ENCODE data around the gene TANC1.

TANC1 gene

DNA sequence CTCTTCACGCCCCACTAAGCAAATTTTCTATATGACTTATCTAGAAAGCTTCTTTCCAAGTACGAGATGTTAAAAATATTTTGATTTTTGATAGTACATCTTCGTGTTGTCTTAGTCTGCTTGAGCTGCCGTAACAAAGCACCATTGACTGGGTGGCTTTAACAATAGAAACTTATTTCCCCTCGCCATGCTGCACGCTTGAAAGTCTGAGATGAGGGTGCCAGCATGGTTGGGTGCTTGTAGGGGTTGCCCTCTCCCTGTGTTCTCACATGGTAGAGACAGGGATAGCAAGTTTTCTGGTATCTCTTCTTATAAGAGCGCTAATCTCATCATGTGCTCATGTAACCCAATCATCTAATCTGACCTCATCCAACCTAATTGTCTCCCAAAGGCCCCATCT, 106.2 kb downstream of the TANC1 start:
- H3K9me3 Mint-ChIP-seq: no peaks in the 10 kb centered on the region
- H3K4me3 Mint-ChIP-seq: no peak overlapping the region
- ATAC-seq (ENCODE audit: low read depth) (no peak), DNase-seq (ENCODE audit: low spot score in 2 of 2) (no peak)
- no peaks in the 10 kb centered on the region for H3K36me3 Mint-ChIP-seq
- H3K27ac Mint-ChIP-seq: no peak overlapping the region
- H3K4me1 Mint-ChIP-seq: no peaks in the 10 kb centered on the region
- no peaks in the 10 kb centered on the region for H3K27me3 Mint-ChIP-seq

DNA sequence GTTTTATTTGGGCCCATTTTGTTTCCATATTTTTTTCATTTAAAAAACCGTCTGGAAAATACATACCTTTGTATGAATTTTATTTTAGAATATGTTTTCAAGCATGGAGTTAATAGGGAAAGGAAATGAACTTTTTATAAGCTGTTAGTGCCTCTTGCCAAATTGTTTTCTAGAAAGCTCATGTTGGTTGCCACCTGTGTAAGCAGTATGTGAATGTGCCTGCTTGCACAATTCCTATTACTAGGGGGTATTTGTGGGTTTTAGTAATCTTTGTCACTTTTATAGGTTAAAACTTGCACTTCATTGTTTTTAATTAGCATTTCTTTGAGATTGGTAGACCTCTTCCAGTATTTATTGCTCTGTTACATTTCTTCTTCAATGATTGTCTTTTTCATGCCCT, 107.3 kb downstream of the TANC1 start:
- Mint-ChIP-seq H3K36me3 (no peaks in the 10 kb centered on the region), H3K27ac (no peak overlapping the region), H3K9me3 (no peaks in the 10 kb centered on the region), H3K4me1 (no peaks in the 10 kb centered on the region), H3K4me3 (no peak overlapping the region), H3K27me3 (no peaks in the 10 kb centered on the region)
- no peak for DNase-seq (ENCODE audit: low spot score in 2 of 2)
- ATAC-seq (ENCODE audit: low read depth): no peak

DNA sequence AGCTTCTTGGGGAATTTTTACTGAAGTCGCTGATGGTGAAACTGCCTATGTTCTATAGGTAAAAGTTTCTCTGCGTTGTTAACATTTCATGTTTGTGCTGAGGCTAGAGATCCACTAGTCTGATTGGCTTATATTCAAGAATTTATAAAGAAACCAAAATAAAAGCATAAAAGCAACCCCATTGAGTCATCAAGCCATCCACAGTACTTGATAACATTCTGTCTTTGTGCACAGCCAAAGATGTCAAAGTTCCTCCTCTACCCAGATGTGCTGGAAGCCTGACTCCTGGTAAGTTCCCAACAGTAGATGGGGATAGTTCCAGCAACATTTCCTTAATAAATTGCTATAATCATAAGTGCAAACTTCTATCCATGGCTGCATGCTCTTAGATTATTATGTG, 107.8 kb downstream of the TANC1 start:
- Mint-ChIP-seq H3K9me3 (no peaks in the 10 kb centered on the region), H3K4me1 (no peaks in the 10 kb centered on the region), H3K27ac (no peak overlapping the region), H3K36me3 (no peaks in the 10 kb centered on the region), H3K27me3 (no peaks in the 10 kb centered on the region), H3K4me3 (no peak overlapping the region)
- no peak for ATAC-seq (ENCODE audit: low read depth)
- DNase-seq (ENCODE audit: low spot score in 2 of 2): no peak

DNA sequence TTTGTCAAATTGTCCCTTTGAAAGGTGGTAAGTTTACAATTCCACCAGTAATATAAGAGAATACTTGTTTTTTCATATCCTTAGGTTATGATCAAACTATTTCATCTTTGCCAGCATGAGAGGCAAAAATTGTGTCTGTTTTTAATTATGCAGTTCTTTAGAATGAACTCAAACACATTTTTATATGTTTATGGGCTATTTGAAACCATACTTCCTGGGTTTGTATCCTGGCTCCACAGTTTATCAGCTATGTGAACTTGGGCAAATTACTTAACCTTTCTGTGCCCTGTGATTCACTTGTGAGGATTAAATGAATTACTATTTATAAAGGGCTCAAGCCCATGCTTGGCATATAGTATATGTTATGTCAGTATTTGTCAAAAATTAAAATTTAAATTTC, 109.4 kb downstream of the TANC1 start:
- H3K36me3 Mint-ChIP-seq: no peaks in the 10 kb centered on the region
- no peaks in the 10 kb centered on the region for H3K9me3 Mint-ChIP-seq
- no peak for DNase-seq (ENCODE audit: low spot score in 2 of 2)
- H3K27ac Mint-ChIP-seq: no peak overlapping the region
- ATAC-seq (ENCODE audit: low read depth): no peak
- no peaks in the 10 kb centered on the region for H3K4me1 Mint-ChIP-seq
- H3K27me3 Mint-ChIP-seq: no peaks in the 10 kb centered on the region
- H3K4me3 Mint-ChIP-seq: no peak overlapping the region

DNA sequence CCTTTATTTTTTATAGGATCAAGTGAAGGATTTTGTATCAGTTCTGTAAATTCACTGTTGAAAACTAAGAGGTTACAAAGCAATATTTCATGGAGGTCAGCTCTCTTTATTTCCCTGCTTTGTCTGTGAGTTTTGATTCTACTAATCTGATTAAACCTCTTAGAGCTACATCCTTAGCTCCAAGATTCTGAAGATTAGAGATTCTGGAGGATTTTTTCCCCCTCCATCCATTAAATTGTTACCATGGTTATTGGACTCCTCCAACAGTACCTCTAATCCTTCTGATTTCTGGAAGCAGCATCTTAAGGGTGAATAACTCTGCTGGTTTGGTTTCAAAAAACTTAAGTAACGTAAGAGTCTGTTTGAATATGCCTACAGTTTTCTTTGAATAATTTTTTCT, 110.0 kb downstream of the TANC1 start:
- ATAC-seq (ENCODE audit: low read depth): no peak
- H3K4me1 Mint-ChIP-seq: no peaks in the 10 kb centered on the region

DNA sequence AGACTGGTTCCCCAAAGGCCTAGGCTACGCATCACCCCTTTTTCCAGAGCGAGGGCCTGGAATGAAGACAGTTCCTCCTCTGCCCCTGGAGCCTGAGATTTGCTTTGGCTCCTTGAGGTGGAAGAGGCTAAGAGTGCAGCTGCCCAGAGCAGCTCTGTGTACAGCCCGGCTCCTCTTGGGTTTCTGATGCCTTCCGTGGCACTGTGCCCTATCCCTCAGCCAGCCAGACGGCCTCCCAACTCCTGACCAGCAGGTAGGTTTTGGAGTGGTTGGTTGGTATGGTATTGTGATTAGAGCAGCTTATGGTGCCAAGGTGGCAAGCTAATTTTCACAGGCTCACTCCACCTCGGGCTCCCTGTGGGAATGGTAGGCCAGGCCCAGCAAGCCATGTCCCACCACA, 112.2 kb downstream of the TANC1 start:
- Mint-ChIP-seq H3K27me3 (no peaks in the 10 kb centered on the region), H3K4me1 (no peaks in the 10 kb centered on the region), H3K9me3 (no peaks in the 10 kb centered on the region), H3K36me3 (no peaks in the 10 kb centered on the region), H3K4me3 (no peak overlapping the region), H3K27ac (no peak overlapping the region)
- ATAC-seq (ENCODE audit: low read depth) (no peak), DNase-seq (ENCODE audit: low spot score in 2 of 2) (no peak)

More for the DNA sequence above, 110.0 kb downstream of the TANC1 start:
- Mint-ChIP-seq H3K4me3 (no peak overlapping the region), H3K27ac (no peak overlapping the region), H3K36me3 (no peaks in the 10 kb centered on the region), H3K9me3 (no peaks in the 10 kb centered on the region), H3K27me3 (no peaks in the 10 kb centered on the region)
- no peak for DNase-seq (ENCODE audit: low spot score in 2 of 2)

DNA sequence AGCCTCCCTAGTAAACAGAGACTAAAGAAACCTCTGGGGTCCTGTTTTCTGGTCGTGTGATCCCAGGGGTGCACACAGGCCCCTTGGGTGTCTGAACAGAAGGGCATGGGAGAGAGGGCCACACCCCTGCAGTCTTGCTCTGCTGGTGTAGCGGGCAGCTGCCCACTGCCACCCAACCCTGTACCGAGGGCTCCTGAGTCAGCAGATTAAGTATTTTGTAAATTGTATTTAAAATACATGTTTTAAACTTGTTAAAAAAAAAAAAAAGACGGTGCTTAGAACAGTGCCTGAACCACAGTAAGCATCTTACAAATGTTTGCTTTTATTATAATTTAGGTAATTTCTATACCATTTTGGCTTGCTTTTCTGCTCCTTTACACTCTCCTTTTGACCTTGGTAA, 113.7 kb downstream of the TANC1 start:
- Mint-ChIP-seq H3K27ac (no peak overlapping the region), H3K27me3 (peaks cover 2% of the 10 kb centered on the region), H3K36me3 (no peaks in the 10 kb centered on the region), H3K4me3 (no peak overlapping the region), H3K9me3 (no peaks in the 10 kb centered on the region), H3K4me1 (peaks cover 3% of the 10 kb centered on the region)
- ATAC-seq (ENCODE audit: low read depth): no peak
- no peak for DNase-seq (ENCODE audit: low spot score in 2 of 2)

DNA sequence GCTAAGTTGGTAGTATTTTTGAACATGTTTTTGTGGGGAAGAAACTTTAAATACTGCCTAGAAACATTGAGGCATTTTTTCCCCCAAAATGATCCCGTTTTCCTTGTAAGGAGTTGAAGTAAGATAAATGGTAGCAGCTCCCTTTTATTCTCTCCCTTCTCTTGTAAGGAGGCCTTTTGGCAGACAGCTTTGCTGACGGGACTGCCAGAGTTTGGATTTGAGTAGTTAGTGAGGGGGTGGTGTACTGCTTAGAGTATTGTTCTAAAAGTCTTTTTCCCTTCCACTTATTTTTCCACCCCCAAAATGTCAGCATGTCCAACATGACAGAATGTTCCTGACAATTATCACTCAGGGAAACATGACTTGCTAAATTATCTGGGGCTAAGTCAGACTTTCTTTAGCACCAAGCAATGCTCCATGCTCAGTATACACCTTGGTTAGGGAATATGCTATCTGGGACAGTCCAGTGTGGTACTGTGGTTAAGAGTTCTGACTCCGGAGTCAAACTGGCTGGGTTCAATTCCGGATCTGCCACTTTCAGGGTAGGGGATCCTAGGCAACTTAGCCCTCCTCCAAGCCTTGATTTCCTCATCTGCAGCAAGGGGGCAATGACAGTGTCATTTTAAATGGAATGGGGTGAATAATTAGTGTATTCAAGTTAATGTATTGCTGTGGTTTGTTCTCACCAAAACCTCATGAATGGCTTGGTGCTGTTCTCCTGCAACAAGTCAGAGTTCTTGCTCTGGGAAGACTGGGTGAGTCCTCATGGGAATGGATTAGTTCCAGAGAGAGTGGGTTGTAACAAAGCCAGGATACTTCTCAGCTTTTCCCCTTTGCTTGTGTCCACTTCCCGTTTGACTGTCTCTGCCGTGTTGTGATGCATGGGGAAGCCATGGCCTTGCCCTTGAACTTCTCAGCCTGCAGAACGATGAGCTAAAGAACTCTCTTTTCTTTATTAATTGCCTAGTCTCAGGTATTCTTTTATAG, 116.2 kb downstream of the TANC1 start:
- H3K4me1 Mint-ChIP-seq: peaks cover 7% of the 10 kb centered on the region
- DNase-seq (ENCODE audit: low spot score in 2 of 2) (no peak), ATAC-seq (ENCODE audit: low read depth) (no peak)
- no peak overlapping the region for H3K4me3 Mint-ChIP-seq
- peaks cover 4% of the 10 kb centered on the region for H3K27me3 Mint-ChIP-seq
- peaks cover 2% of the 10 kb centered on the region for H3K36me3 Mint-ChIP-seq
- no peaks in the 10 kb centered on the region for H3K9me3 Mint-ChIP-seq
- no peak overlapping the region for H3K27ac Mint-ChIP-seq

DNA sequence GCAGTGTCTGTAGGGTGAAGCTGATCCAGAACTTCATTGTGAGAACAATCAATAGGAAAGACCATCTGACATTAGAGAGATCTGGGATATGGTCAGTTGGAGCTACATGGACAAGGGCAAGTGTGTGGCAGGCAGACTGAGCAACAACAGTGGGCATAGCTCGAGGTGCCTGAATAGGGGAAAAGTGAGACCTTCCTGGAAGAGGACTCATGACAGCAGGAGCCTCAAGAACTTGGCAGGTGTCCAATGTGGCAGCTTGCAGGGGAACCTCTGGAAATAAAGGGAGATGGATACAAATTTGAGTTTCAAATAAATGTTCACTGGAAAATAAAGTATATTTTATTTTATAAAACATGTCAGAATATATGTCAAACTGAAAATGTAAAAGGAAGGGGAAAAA, 117.9 kb downstream of the TANC1 start:
- Mint-ChIP-seq H3K9me3 (no peaks in the 10 kb centered on the region), H3K27ac (no peak overlapping the region), H3K4me3 (no peak overlapping the region), H3K4me1 (peaks cover 16% of the 10 kb centered on the region), H3K27me3 (peaks cover 4% of the 10 kb centered on the region), H3K36me3 (peaks cover 2% of the 10 kb centered on the region)
- ATAC-seq (ENCODE audit: low read depth) (no peak), DNase-seq (ENCODE audit: low spot score in 2 of 2) (no peak)

DNA sequence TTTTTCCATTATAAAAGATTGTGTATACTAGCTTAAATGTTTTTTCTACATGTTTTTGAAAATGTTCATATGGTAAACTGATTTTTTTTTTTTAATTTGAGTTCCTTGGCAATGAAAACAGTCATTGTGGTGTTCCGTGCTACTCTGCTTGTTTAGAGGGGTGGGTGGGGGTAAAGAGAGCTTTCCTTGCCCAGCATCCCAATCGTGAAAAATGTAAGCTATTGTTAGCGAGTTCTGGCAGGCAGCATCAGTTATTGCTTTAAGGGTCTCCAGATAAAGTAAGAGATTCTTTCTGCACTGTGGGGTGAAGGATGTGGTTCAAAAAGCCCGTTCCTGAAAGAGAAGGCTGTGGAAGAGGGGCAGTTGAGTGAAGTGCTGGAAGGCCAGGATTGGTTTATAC, 118.4 kb downstream of the TANC1 start:
- ATAC-seq (ENCODE audit: low read depth) (no peak), DNase-seq (ENCODE audit: low spot score in 2 of 2) (no peak)
- Mint-ChIP-seq H3K4me3 (no peak overlapping the region), H3K4me1 (peaks cover 21% of the 10 kb centered on the region), H3K36me3 (peaks cover 2% of the 10 kb centered on the region), H3K27ac (no peak overlapping the region), H3K27me3 (peaks cover 4% of the 10 kb centered on the region), H3K9me3 (no peaks in the 10 kb centered on the region)

DNA sequence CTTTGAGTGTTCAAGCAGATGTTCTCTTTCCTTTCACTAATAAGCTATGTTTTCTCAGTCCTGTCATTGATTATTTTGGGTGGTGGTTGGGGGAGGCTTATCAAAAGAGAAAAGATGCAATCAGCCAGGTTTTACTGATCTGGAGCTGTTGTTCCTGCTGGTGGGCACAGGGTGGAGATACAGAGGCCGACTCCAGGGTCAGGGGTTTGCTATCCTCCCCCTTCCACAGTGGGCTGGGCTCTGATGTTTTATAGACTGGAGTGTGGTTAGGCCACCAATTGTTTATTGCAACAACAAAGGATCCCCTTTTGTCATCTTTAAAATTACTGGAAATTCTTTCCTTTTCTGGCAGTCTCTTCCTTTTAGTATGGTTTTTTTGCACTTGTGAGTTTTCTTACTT, 120.5 kb downstream of the TANC1 start:
- ATAC-seq (ENCODE audit: low read depth) (no peak), DNase-seq (ENCODE audit: low spot score in 2 of 2) (no peak)
- Mint-ChIP-seq H3K4me1 (peaks cover 35% of the 10 kb centered on the region), H3K27me3 (peaks cover 4% of the 10 kb centered on the region), H3K9me3 (no peaks in the 10 kb centered on the region), H3K27ac (no peak overlapping the region), H3K36me3 (peaks cover 2% of the 10 kb centered on the region), H3K4me3 (no peak overlapping the region)

DNA sequence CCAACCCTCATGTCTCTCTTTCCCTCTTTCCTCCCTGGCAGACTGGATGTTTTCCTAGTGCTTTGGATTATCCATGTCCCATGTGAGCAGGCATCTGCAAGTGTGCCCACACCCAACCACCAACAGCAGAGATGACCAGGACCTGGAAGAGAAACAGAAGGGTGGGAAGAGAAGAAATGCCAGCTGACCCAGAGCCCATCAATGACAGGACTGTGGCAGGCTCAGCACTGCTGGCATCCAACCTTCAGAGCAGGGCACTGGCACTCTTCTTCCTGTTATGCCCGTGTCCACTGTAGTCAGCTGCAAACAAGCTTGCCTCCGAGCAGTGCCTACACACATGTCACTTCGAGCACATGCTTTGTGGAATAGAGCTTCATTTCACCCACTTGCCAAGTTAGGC, 121.1 kb downstream of the TANC1 start:
- H3K9me3 Mint-ChIP-seq: no peaks in the 10 kb centered on the region
- H3K27ac Mint-ChIP-seq: peak overlapping the region; percentile 13
- H3K4me3 Mint-ChIP-seq: no peak overlapping the region
- H3K27me3 Mint-ChIP-seq: peaks cover 4% of the 10 kb centered on the region
- peaks cover 39% of the 10 kb centered on the region for H3K4me1 Mint-ChIP-seq
- ATAC-seq (ENCODE audit: low read depth) (no peak), DNase-seq (ENCODE audit: low spot score in 2 of 2) (no peak)
- H3K36me3 Mint-ChIP-seq: peaks cover 2% of the 10 kb centered on the region

DNA sequence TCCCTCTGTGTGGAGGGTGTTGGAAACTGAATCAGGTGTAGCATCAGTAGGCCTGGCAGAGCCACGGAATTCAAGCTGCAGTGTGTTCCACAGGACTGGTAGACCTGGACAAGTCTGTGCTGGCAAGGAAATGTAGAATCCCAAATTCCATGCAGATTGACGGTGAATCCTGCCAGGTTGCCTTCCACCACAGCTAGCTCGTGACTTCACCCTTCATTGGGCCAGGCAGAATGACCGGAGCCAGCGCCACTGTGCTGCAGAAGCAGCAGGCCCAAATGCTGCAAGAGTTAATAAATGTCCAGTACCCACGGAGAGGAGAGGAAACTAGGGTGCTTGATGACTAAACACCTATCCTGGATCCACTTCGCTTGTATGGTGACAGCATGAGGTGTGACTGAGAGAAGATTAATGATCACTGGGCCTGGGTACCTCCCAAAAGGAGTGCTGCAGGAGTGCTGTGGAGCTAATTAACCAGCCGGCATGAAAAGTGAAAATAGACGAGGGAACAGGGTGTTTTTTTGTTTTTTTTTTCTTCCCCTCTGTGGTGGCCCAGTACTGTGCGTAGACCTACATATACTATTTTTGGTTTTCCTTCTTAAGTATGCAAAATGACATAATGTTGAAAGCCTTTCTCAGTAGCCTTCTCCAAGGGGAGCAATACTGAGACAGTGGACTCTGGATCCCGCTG, 122.2 kb downstream of the TANC1 start:
- peak overlapping the region; percentile 3 for H3K27ac Mint-ChIP-seq
- peaks cover 39% of the 10 kb centered on the region for H3K4me1 Mint-ChIP-seq
- H3K36me3 Mint-ChIP-seq: peaks cover 2% of the 10 kb centered on the region
- no peak for DNase-seq (ENCODE audit: low spot score in 2 of 2)
- peak overlapping the region; percentile 46 for H3K4me3 Mint-ChIP-seq
- ATAC-seq (ENCODE audit: low read depth): peak; percentile 35
- peaks cover 4% of the 10 kb centered on the region for H3K27me3 Mint-ChIP-seq
- H3K9me3 Mint-ChIP-seq: no peaks in the 10 kb centered on the region

DNA sequence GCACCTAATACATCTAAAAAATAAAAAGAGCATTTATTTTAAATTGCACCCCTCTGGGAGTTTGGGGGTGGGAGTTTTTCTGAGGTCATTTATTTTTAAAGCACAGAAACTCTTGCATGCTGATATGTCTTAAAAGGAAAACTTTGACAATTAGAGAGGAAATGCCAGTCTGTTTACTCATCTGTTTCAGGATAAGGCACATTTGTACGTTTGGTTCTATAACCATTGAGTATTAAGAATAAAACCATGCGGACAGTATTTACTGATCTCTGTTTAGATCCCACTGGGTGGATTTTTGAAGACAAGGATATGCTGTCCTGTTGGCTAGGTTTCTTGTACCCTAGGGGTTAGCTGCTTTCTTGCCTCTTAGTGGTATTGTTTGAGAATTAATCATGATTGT, 122.9 kb downstream of the TANC1 start:
- Mint-ChIP-seq H3K36me3 (peaks cover 2% of the 10 kb centered on the region), H3K4me1 (peaks cover 37% of the 10 kb centered on the region), H3K9me3 (peaks cover under 1% of the 10 kb centered on the region), H3K27me3 (peaks cover 2% of the 10 kb centered on the region), H3K27ac (peak overlapping the region; percentile 64), H3K4me3 (peak overlapping the region; percentile 51)
- ATAC-seq (ENCODE audit: low read depth) (no peak), DNase-seq (ENCODE audit: low spot score in 2 of 2) (no peak)

Measured in memory B cell (primary cell).